ENCODE measurements around the gene CNTFR.
A peak's percentile ranks its signal among the peaks of the same experiment; 100 is the strongest.

CNTFR gene

GRCh38 chr9:34588671-34589635 is 571 bp downstream of the CNTFR start:
- no peak for DNase-seq

- no peak for DNase-seq
Measured at GRCh38 chr9:34587271-34587670, 2.3 kb downstream of the CNTFR start.

GRCh38 chr9:34585946-34586669 is 3.4 kb downstream of the CNTFR start:
- no peak for DNase-seq

GRCh38 chr9:34584970-34585369 is 4.6 kb downstream of the CNTFR start:
- DNase-seq = no peak

- no peak for DNase-seq
Measured at GRCh38 chr9:34582787-34583186, 6.7 kb downstream of the CNTFR start.

GRCh38 chr9:34581318-34581717 is 8.2 kb downstream of the CNTFR start:
- no peak for DNase-seq

GRCh38 chr9:34580358-34580757 is 9.2 kb downstream of the CNTFR start:
- no peak for DNase-seq

- DNase-seq = no peak
Measured at GRCh38 chr9:34579808-34580163, 9.7 kb downstream of the CNTFR start.

- no peak for DNase-seq
Measured at GRCh38 chr9:34579104-34579807, 10.3 kb downstream of the CNTFR start.

GRCh38 chr9:34578241-34579103 is 11.1 kb downstream of the CNTFR start:
- peak; percentile 80 for DNase-seq

- DNase-seq = peak; percentile 59
Measured at GRCh38 chr9:34577400-34578240, 11.9 kb downstream of the CNTFR start.

GRCh38 chr9:34576597-34577399 is 12.7 kb downstream of the CNTFR start:
- no peak for DNase-seq

GRCh38 chr9:34575862-34576596 is 13.5 kb downstream of the CNTFR start:
- no peak for DNase-seq

GRCh38 chr9:34575241-34575640 is 14.3 kb downstream of the CNTFR start:
- DNase-seq = no peak

- DNase-seq = no peak
Measured at GRCh38 chr9:34574571-34574970, 15.0 kb downstream of the CNTFR start.

GRCh38 chr9:34573599-34574325 is 15.8 kb downstream of the CNTFR start:
- DNase-seq = no peak

GRCh38 chr9:34572628-34573027 is 16.9 kb downstream of the CNTFR start:
- no peak for DNase-seq

- DNase-seq = no peak
Measured at GRCh38 chr9:34572092-34572491, 17.4 kb downstream of the CNTFR start.

- no peak for DNase-seq
Measured at GRCh38 chr9:34571481-34571810, 18.1 kb downstream of the CNTFR start.
